HUES6 (cell line): Measurements from ENCODE around the gene DNTT.

Experiments used
- H3K27ac ChIP-seq: 2 replicates; pipeline ENCODE4 v1.7.0; 2013; ENCODE audit warnings: low read depth, mild to moderate bottlenecking, low read length, inconsistent platforms
- H3K27me3 ChIP-seq: 2 replicates; pipeline ENCODE4 v1.6.1; 2013; ENCODE audit warnings: low read length; ENCODE audit not compliant: control insufficient read depth, insufficient read depth
- H3K36me3 ChIP-seq: 2 replicates; pipeline ENCODE4 v1.6.1; 2013; ENCODE audit warnings: low read length; ENCODE audit not compliant: control insufficient read depth, insufficient read depth
- H3K4me1 ChIP-seq: 2 replicates; pipeline ENCODE4 v1.6.1; 2013; ENCODE audit warnings: low read length; ENCODE audit not compliant: control insufficient read depth, insufficient read depth
- H3K4me3 ChIP-seq: 2 replicates; pipeline ENCODE4 v1.5.1; 2013; ENCODE audit warnings: low read depth, low read length
- H3K9ac ChIP-seq: one replicate; pipeline ENCODE4 v1.6.1; 2013; ENCODE audit warnings: mild to moderate bottlenecking, low read length
- H3K9me3 ChIP-seq: 2 replicates; pipeline ENCODE4 v1.6.1; 2013; ENCODE audit warnings: low read depth, low read length; ENCODE audit not compliant: control insufficient read depth, insufficient read depth

The DNTT gene

GRCh38 chr10:96309628-96310320 is 5.5 kb downstream of the DNTT start:
- Histone ChIP-seq H3K27me3 (no peaks in the 10 kb centered on the region), H3K36me3 (no peaks in the 10 kb centered on the region), H3K4me1 (peaks cover 49% of the 10 kb centered on the region), H3K4me3 (peak overlapping the region; percentile 30), H3K27ac (peak overlapping the region; percentile 97), H3K9me3 (no peaks in the 10 kb centered on the region), H3K9ac (peak overlapping the region; percentile 85)

DNA sequence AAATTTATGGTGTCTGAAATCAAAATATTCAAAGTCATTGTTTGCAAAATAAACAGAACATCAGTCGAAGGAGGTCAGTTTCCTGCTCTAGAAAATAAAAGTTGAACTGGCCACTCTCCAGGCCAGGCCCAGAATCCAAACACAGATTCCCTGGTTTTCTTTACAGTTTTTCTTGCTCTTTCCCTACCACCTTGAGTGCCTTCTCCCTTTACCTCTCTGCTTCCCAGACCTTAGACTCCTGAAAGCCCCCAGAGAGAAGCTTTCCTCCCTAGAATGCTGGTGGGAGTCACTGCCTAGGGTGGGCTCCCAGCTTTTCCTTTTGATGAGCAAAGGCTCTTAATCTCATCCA is 6.1 kb downstream of the DNTT start:
- Histone ChIP-seq H3K9ac (peak overlapping the region; percentile 80), H3K27ac (peak overlapping the region; percentile 94), H3K27me3 (no peaks in the 10 kb centered on the region), H3K36me3 (no peaks in the 10 kb centered on the region), H3K4me1 (peaks cover 49% of the 10 kb centered on the region), H3K9me3 (no peaks in the 10 kb centered on the region), H3K4me3 (peak overlapping the region; percentile 26; the same call in 1 of the 2 replicates)

DNA sequence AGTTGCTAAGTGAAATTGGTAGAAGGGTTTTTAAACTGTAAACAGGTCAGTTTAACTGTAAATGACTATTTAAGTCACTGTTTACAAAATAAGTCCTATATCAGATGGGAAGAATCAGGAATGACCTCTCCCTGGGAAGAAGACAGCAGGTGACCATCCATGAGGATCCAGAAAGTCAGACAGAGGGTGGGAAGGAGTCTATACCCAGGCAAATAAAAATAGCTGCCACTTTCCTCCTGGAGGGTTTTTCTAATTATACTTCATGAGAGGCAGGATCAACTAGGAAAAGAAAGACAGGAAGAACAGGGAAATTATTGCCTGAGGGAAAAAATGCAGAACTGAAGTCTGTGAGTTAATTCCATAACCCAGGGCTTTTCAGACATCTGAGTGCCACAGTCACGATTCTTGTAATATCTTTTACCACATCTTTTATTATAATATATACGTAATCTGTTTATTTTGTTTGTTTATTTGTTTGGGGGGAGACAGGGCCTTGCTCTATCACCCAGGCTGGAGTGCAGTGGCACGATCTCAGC is 7.0 kb downstream of the DNTT start:
- peak overlapping the region; percentile 36 for H3K9ac ChIP-seq

DNA sequence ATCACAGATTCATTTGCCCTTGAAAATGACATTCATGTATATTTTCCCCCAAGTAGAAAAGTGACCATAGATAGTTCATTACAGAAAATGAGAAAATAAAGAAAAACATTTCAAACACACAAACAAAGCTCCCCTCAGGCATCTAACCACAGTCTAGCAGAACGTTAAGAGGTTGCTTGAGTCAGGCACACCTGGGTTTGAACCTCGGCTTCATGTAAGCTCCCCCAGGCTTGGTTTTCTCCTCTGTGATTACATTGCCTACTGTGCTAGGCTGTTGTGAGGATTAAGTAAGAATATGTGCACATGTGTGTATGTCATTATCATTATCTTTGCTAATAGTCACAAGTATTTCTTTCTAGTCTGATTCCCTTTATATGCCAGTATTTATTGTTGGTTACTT is 9.1 kb downstream of the DNTT start:
- no peaks in the 10 kb centered on the region for H3K36me3 ChIP-seq
- peaks cover 43% of the 10 kb centered on the region for H3K4me1 ChIP-seq
- H3K4me3 ChIP-seq, result no peak overlapping the region
- H3K27me3 ChIP-seq, result no peaks in the 10 kb centered on the region
- H3K27ac ChIP-seq, result no peak overlapping the region
- no peaks in the 10 kb centered on the region for H3K9me3 ChIP-seq
- no peak overlapping the region for H3K9ac ChIP-seq

More for the DNA sequence above, 7.0 kb downstream of the DNTT start:
- Histone ChIP-seq H3K9me3 (no peaks in the 10 kb centered on the region), H3K27me3 (no peaks in the 10 kb centered on the region), H3K36me3 (no peaks in the 10 kb centered on the region), H3K4me1 (peaks cover 54% of the 10 kb centered on the region), H3K27ac (peak overlapping the region; percentile 94), H3K4me3 (no peak overlapping the region)

DNA sequence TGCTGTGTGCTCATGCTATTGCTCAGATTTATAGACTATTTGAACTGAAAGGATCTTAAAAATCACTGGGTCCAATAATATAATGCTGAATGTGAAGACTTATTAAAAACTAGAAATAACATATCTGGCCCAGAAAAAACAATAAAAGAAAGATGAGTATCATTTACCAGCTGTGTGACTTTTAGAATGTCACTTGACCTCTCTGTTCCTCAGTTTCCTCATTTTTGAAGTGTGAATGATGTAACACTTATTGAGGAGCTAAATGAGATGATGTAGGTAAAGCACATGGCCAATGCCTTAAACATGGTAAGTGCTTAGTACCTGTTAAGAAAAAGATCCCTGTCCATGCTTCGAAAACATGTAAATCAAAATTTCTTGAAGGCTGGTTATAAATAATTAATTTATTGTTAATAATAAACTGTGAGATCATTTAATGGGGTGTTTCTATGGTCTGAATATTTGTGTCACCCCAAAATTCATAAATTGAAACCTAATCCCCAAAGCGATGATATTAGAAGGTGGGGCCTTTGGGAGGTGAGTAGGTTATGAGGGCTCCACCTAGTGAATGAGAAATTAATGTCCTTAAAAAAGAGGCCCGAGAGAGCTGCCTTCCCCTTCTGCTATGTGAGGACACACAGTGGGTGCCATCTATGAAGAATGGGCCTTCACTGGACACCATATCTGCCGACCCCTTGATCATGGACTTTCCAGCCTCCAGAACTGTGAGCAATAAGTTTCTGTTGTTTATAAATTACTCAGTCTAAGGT is 13.0 kb downstream of the DNTT start:
- Histone ChIP-seq H3K27ac (no peak overlapping the region), H3K36me3 (no peaks in the 10 kb centered on the region), H3K9me3 (no peaks in the 10 kb centered on the region), H3K9ac (no peak overlapping the region), H3K4me1 (peaks cover 18% of the 10 kb centered on the region), H3K4me3 (no peak overlapping the region), H3K27me3 (no peaks in the 10 kb centered on the region)

- Histone ChIP-seq H3K27ac (no peak overlapping the region), H3K36me3 (no peaks in the 10 kb centered on the region), H3K9ac (no peak overlapping the region), H3K27me3 (no peaks in the 10 kb centered on the region), H3K4me1 (peaks cover 14% of the 10 kb centered on the region), H3K9me3 (no peaks in the 10 kb centered on the region), H3K4me3 (no peak overlapping the region)
Measured at GRCh38 chr10:96319754-96320474, 15.7 kb downstream of the DNTT start.

DNA sequence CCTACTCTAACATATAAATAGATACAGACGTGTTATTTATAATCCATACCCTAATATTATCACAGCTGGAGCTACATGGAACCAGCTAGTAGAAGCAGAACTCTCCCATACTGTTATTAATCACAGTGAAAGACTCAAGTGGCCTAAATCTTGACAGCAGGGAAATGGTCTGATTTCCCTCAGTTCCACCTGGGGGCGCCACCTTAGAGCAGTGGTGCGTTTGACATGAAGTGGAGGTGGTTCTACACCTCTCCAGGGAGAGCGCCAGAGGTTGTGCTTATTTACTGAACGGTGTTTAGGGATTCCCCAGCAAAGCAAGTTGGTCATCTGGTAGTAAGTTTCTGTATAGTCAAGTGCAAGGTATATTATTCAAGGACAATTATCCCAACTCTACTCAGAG is 17.6 kb downstream of the DNTT start:
- Histone ChIP-seq H3K4me1 (peaks cover 10% of the 10 kb centered on the region), H3K9ac (no peak overlapping the region), H3K9me3 (no peaks in the 10 kb centered on the region), H3K27me3 (no peaks in the 10 kb centered on the region), H3K4me3 (no peak overlapping the region), H3K27ac (no peak overlapping the region), H3K36me3 (no peaks in the 10 kb centered on the region)

- no peaks in the 10 kb centered on the region for H3K9me3 ChIP-seq
- H3K36me3 ChIP-seq, result no peaks in the 10 kb centered on the region
- H3K9ac ChIP-seq, result no peak overlapping the region
- H3K27ac ChIP-seq, result no peak overlapping the region
- H3K4me1 ChIP-seq, result peaks cover 10% of the 10 kb centered on the region
- H3K4me3 ChIP-seq, result no peak overlapping the region
- H3K27me3 ChIP-seq, result no peaks in the 10 kb centered on the region
Measured at GRCh38 chr10:96322275-96322674, 18.0 kb downstream of the DNTT start.

DNA sequence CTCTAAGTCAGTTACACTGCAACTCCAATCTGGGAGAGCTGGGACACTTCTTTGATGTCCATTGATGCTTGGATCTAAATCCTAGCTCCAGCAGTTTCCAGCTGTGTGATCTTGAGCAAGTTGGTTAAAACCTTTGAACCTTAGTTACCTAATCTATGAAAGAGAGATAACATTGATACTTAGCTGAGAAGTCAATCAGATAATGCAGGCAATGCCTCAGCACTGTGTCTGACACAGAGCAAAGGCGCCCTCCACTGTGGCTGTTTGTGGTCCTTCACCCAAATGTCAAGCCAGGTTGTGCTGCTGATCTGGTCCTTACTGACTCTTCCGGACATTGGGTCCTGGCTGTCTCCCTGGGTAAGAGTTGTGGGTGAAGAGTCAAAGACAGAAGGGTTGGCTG is 20.2 kb downstream of the DNTT start:
- H3K9me3 ChIP-seq, result no peaks in the 10 kb centered on the region
- no peak overlapping the region for H3K27ac ChIP-seq
- no peaks in the 10 kb centered on the region for H3K27me3 ChIP-seq
- H3K36me3 ChIP-seq, result no peaks in the 10 kb centered on the region
- H3K4me3 ChIP-seq, result no peak overlapping the region
- no peak overlapping the region for H3K9ac ChIP-seq
- peaks cover 10% of the 10 kb centered on the region for H3K4me1 ChIP-seq

DNA sequence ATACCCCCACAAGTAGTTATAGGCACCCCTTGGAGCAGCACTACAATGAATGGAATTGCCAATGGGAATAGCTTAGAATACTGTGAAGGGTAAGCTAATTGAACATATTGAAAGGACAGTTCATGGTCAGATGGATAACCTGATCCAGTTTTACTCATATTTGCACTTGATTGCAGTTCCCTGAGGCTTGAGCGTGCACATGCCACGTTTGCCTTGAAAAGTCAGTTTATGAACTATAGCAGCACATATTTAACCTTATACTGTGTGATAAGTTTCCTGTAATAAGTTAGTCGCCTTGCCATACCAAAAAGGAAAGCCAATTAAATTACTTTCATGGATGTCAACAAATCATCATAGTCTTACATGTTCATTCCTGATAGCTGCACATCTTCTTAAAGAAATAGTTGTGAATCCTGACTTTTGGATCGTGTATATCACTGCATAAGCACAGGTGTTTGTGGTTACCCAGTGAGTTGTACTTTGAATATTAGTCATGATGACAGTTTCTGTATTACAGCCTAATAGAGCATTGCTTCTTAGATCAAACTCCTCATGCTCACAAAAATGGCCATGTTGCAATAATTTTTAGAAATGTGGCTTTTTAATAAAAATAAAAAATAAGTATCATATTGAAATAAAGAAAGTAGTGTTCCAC is 21.6 kb downstream of the DNTT start:
- H3K27ac ChIP-seq, result no peak overlapping the region
- H3K4me3 ChIP-seq, result no peak overlapping the region
- no peaks in the 10 kb centered on the region for H3K36me3 ChIP-seq
- H3K9ac ChIP-seq, result no peak overlapping the region
- no peaks in the 10 kb centered on the region for H3K27me3 ChIP-seq
- H3K9me3 ChIP-seq, result no peaks in the 10 kb centered on the region
- H3K4me1 ChIP-seq, result no peaks in the 10 kb centered on the region; the same call in 1 of the 2 replicates
